Chondrocyte (in vitro differentiated cells): ENCODE results near the gene ATP5ME. TPM values are rescaled to one million over a fixed set of nuclear protein-coding genes. Genes with fewer than 3 reads are reported as not detected.
"Not testable (repeated sequence)": the region's sequence is repeated elsewhere in the genome, so short reads cannot be mapped to it uniquely, and the experiment has no call there.

Experiments
- DNase-seq: peaks from one replicate; pipeline ENCODE4 v3.0.0; 2021; ENCODE audit warnings: mixed read lengths, low spot score
- H3K27ac Mint-ChIP-seq: one replicate; pipeline ENCODE4 v1.8.0; 2021; ENCODE audit warnings: mild to moderate bottlenecking, moderate library complexity, mixed read lengths; ENCODE audit not compliant: unreplicated experiment
- H3K27me3 Mint-ChIP-seq: 2 replicates; pipeline ENCODE4 v1.8.0; 2021; ENCODE audit warnings: low read depth, mixed read lengths
- H3K36me3 Mint-ChIP-seq: 2 replicates; pipeline ENCODE4 v1.8.0; 2021; ENCODE audit warnings: low read depth, mixed read lengths
- H3K4me1 Mint-ChIP-seq: 2 replicates; pipeline ENCODE4 v1.8.0; 2021; ENCODE audit warnings: low read depth, mild to moderate bottlenecking, mixed read lengths
- H3K4me3 Mint-ChIP-seq: one replicate; pipeline ENCODE4 v1.8.0; 2021; ENCODE audit warnings: mild to moderate bottlenecking, moderate library complexity, mixed read lengths; ENCODE audit not compliant: unreplicated experiment
- H3K9me3 Mint-ChIP-seq: 2 replicates; pipeline ENCODE4 v1.8.0; 2021; ENCODE audit warnings: low read depth, mixed read lengths
- total RNA-seq: library from RNA; stranded (reverse); gene quantifications from 3 replicates; pipeline ENCODE4 v1.2.1, GENCODE V29; 2021
- TF ChIP-seq, protein P1 (sequence below): fragments of 200-600 bp; sonication (generic); IDR thresholded peaks from 2 replicates; pipeline ENCODE4 v1.5.0; 2021; ENCODE audit warnings: antibody characterized with exemption, mild to moderate bottlenecking, moderate library complexity

ATP5ME gene
- total RNA-seq, 1 donor from 2014 or later = 240 TPM

DNA sequence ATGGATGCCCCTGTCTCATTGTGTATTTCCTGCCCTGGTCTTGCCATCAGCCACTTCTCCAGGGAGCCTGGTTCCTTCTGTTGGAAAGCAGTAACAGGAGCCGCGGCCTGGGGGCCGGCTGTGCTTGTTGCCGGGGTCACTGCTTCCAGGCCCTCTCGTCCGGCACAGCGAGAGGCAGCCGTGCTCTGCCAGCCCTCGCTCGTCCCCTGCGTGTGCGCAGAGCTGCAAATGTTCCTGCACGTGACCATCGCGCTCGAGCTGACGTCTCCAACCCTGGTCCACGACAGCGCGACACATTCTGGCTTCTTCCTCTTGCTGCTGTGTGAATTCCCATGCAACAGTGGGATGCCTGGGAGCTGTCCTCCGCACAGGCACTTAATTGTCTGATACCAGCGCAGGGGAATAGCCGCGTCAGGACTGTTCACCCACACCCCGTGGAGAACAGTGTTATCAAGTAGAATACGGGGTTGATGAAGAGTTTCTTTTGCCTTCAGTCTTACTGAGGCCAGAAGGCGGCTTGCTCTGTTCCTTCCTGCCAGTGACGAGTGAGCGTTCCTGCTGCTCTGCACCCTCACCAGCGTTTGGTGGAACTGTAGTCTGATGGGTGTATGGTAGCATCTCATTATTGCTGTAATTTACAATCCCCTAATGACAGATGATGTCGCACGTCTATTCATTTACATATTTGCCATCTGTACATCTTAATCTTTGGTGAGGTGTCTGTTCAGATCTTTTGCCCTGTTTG, 36.4 kb downstream of the ATP5ME start:
- peaks cover 7% of the 10 kb centered on the region for H3K9me3 Mint-ChIP-seq
- peak overlapping the region; percentile 20 for H3K4me3 Mint-ChIP-seq
- DNase-seq = peak; percentile 68
- H3K27ac Mint-ChIP-seq = no peak overlapping the region
- peaks cover 8% of the 10 kb centered on the region for H3K4me1 Mint-ChIP-seq
- TF ChIP-seq, protein P1, sequence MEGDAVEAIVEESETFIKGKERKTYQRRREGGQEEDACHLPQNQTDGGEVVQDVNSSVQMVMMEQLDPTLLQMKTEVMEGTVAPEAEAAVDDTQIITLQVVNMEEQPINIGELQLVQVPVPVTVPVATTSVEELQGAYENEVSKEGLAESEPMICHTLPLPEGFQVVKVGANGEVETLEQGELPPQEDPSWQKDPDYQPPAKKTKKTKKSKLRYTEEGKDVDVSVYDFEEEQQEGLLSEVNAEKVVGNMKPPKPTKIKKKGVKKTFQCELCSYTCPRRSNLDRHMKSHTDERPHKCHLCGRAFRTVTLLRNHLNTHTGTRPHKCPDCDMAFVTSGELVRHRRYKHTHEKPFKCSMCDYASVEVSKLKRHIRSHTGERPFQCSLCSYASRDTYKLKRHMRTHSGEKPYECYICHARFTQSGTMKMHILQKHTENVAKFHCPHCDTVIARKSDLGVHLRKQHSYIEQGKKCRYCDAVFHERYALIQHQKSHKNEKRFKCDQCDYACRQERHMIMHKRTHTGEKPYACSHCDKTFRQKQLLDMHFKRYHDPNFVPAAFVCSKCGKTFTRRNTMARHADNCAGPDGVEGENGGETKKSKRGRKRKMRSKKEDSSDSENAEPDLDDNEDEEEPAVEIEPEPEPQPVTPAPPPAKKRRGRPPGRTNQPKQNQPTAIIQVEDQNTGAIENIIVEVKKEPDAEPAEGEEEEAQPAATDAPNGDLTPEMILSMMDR = no peak
- H3K36me3 Mint-ChIP-seq = peaks cover 1% of the 10 kb centered on the region
- H3K27me3 Mint-ChIP-seq = peaks cover 11% of the 10 kb centered on the region

DNA sequence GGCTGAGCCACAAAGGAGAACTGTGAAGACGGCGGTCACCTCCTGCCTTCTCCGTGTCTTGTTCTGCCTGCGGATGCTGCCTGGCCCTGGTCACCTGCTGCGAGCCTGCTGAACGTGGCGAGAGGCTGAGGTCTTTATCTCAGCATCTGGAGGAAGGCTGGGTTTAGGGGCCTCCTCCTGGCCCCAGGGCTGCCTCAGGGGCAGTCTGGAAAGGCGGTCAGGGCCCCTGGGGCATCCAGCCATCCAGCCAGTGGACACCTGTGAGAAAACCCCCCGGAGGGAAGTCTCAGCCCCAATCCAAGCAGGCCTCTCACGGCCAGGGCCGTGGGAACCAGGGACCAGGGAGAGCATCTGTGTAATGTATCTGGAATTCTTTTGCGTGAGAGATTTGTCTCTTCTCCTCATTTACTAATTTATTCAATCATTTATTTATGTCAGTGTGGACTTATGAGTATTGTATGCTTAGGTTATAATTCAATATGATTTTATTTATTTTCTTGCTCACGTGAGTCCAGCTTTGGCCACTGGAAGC, 37.4 kb downstream of the ATP5ME start:
- DNase-seq = peak; percentile 64
- Mint-ChIP-seq H3K4me1 (peaks cover 8% of the 10 kb centered on the region), H3K27me3 (peaks cover 11% of the 10 kb centered on the region), H3K4me3 (no peak overlapping the region), H3K27ac (no peak overlapping the region), H3K9me3 (peaks cover 14% of the 10 kb centered on the region), H3K36me3 (peaks cover 1% of the 10 kb centered on the region)
- TF ChIP-seq, protein P1 = no peak

DNA sequence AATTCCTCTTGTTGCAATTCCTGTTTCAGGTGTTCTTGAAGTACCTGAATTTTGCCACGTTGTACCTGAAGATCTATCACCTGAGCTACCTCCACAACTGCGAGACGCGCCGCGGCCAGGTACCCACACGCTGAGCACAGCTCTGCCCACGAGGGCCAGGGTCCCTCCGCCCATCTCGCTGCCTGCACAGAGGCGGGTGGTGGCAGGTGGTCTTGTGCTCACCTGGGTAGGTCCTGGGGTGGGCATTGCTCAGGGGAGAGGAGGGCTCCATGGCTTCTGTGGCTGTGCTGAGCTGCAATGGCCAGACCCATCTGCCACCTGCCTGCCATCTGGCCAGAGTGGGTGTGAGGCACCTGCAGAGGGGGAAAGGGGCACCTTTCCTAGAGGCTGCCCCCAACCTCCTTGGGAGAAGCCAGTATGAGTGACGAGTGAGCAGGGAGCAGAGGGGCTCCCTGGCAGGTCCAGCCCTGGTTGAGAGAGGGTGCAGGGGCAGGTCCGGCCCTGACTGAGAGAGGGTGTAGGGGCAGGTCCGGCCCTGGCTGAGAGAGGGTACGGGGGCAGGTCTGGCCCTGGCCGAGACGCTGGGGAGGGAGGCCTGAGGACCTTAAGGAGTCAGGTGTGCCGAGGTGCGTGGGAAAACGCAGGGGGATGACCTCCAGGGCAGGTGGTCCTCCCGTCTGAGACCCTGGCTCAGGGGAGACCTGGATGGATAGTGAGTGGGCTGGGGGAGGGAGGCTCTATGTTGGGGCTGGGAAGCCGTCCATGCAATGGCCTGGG, 38.0 kb downstream of the ATP5ME start:
- Mint-ChIP-seq H3K4me3 (no peak overlapping the region), H3K27me3 (peaks cover 12% of the 10 kb centered on the region), H3K9me3 (peaks cover 14% of the 10 kb centered on the region), H3K36me3 (peaks cover 1% of the 10 kb centered on the region), H3K4me1 (peaks cover 8% of the 10 kb centered on the region), H3K27ac (no peak overlapping the region)
- TF ChIP-seq, protein P1 = no peak
- DNase-seq = peak; percentile 85

GRCh38 chr4:635066-635835, 38.8 kb downstream of the ATP5ME start:
- H3K27ac Mint-ChIP-seq, H3K4me3 Mint-ChIP-seq, H3K4me1 Mint-ChIP-seq, H3K36me3 Mint-ChIP-seq, H3K9me3 Mint-ChIP-seq: not testable (repeated sequence)
- peaks cover 19% of the 10 kb centered on the region for H3K27me3 Mint-ChIP-seq
- peak; percentile 77 for DNase-seq

DNA sequence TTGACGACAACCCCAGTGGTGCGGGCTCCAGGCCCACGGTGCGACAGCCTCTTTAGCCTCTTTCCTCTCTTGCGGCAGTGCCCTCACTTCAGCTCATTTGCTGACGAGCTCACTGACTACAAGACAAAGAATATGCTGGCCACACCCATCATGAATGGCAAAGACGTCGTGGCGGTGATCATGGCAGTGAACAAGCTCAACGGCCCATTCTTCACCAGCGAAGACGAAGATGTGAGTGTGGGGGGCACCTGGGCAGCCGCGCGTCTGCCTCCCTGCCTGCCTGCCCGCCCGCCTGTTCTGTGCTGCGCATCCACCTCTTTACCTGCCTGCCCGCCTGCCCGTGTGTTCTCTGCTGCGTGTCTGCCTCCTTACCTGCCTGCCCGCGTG, 39.5 kb downstream of the ATP5ME start:
- TF ChIP-seq, protein P1 = no peak
- peaks cover 8% of the 10 kb centered on the region for H3K4me1 Mint-ChIP-seq
- H3K9me3 Mint-ChIP-seq = peaks cover 9% of the 10 kb centered on the region
- peaks cover 25% of the 10 kb centered on the region for H3K27me3 Mint-ChIP-seq
- no peak overlapping the region for H3K27ac Mint-ChIP-seq
- H3K4me3 Mint-ChIP-seq = no peak overlapping the region
- DNase-seq = peak; percentile 84
- H3K36me3 Mint-ChIP-seq = peaks cover 1% of the 10 kb centered on the region
